ENCODE data around the gene HACD4. TPM values are rescaled to one million over a fixed set of nuclear protein-coding genes. Genes with fewer than 3 reads are reported as not detected.
A peak's percentile ranks its signal among the peaks of the same experiment; 100 is the strongest.

The HACD4 gene
- total RNA-seq, 1 donor: 8.3 TPM

GRCh38 chr9:20997503-20998076 is 33.9 kb downstream of the HACD4 start:
- Histone ChIP-seq H3K4me2 (ENCODE audit: insufficient read depth, low read length) (no peak overlapping the region), H4K20me1 (ENCODE audit: insufficient read depth, low read length) (no peaks in the 10 kb centered on the region), H3K27me3 (ENCODE audit: insufficient read depth, low read length) (no peaks in the 10 kb centered on the region), H3K4me3 (ENCODE audit: insufficient read depth, low read length) (no peak overlapping the region), H3K4me1 (ENCODE audit: insufficient read depth, low read length) (peaks cover 2% of the 10 kb centered on the region), H2AFZ (ENCODE audit: low read length) (no peak overlapping the region), H3K9me3 (ENCODE audit: low read depth, low read length) (no peaks in the 10 kb centered on the region), H3K27ac (ENCODE audit: low read depth, low read length) (no peak overlapping the region), H3K79me2 (ENCODE audit: insufficient read depth, low read length) (no peaks in the 10 kb centered on the region), H3K36me3 (ENCODE audit: insufficient read depth, low read length) (peaks cover 13% of the 10 kb centered on the region)
- no peak for TF ChIP-seq CTCF (IDR thresholded peaks at IDR 0.05; ENCODE audit: extremely low read depth, low read depth, low read length)
- DNase-seq (ENCODE audit: insufficient read length, low spot score, missing footprints): no peak

- DNase-seq (ENCODE audit: insufficient read length, low spot score, missing footprints): peak; percentile 11
- H3K9me3 ChIP-seq (ENCODE audit: low read depth, low read length): no peaks in the 10 kb centered on the region
- no peak overlapping the region for H3K27ac ChIP-seq (ENCODE audit: low read depth, low read length)
- no peak for TF ChIP-seq CTCF (IDR thresholded peaks at IDR 0.05; ENCODE audit: extremely low read depth, low read depth, low read length)
- H2AFZ ChIP-seq (ENCODE audit: low read length): no peak overlapping the region
- peaks cover 2% of the 10 kb centered on the region for H3K4me1 ChIP-seq (ENCODE audit: insufficient read depth, low read length)
- H3K27me3 ChIP-seq (ENCODE audit: insufficient read depth, low read length): no peaks in the 10 kb centered on the region
- no peaks in the 10 kb centered on the region for H4K20me1 ChIP-seq (ENCODE audit: insufficient read depth, low read length)
- H3K79me2 ChIP-seq (ENCODE audit: insufficient read depth, low read length): no peaks in the 10 kb centered on the region
- no peak overlapping the region for H3K4me2 ChIP-seq (ENCODE audit: insufficient read depth, low read length)
- peaks cover 19% of the 10 kb centered on the region for H3K36me3 ChIP-seq (ENCODE audit: insufficient read depth, low read length)
- H3K4me3 ChIP-seq (ENCODE audit: insufficient read depth, low read length): no peak overlapping the region
Measured at GRCh38 chr9:20996809-20997208, 34.6 kb downstream of the HACD4 start.

- no peak for DNase-seq (ENCODE audit: insufficient read length, low spot score, missing footprints)
- H3K36me3 ChIP-seq (ENCODE audit: insufficient read depth, low read length): peaks cover 21% of the 10 kb centered on the region
- H3K4me1 ChIP-seq (ENCODE audit: insufficient read depth, low read length): peaks cover 2% of the 10 kb centered on the region
- H3K4me3 ChIP-seq (ENCODE audit: insufficient read depth, low read length): no peak overlapping the region
- no peak overlapping the region for H3K4me2 ChIP-seq (ENCODE audit: insufficient read depth, low read length)
- H4K20me1 ChIP-seq (ENCODE audit: insufficient read depth, low read length): no peaks in the 10 kb centered on the region
- H3K27ac ChIP-seq (ENCODE audit: low read depth, low read length): no peak overlapping the region
- H2AFZ ChIP-seq (ENCODE audit: low read length): no peak overlapping the region
- no peaks in the 10 kb centered on the region for H3K79me2 ChIP-seq (ENCODE audit: insufficient read depth, low read length)
- TF ChIP-seq CTCF (IDR thresholded peaks at IDR 0.05; ENCODE audit: extremely low read depth, low read depth, low read length): no peak
- no peaks in the 10 kb centered on the region for H3K9me3 ChIP-seq (ENCODE audit: low read depth, low read length)
- no peaks in the 10 kb centered on the region for H3K27me3 ChIP-seq (ENCODE audit: insufficient read depth, low read length)
Measured at GRCh38 chr9:20995616-20996015, 35.8 kb downstream of the HACD4 start.

GRCh38 chr9:20994486-20994885 is 37.0 kb downstream of the HACD4 start:
- DNase-seq (ENCODE audit: insufficient read length, low spot score, missing footprints): peak; percentile 0

More at GRCh38 chr9:20994486-20994885, 37.0 kb downstream of the HACD4 start:
- Histone ChIP-seq H3K4me2 (ENCODE audit: insufficient read depth, low read length) (no peak overlapping the region), H3K79me2 (ENCODE audit: insufficient read depth, low read length) (no peaks in the 10 kb centered on the region), H2AFZ (ENCODE audit: low read length) (no peak overlapping the region), H3K4me3 (ENCODE audit: insufficient read depth, low read length) (no peak overlapping the region), H3K9me3 (ENCODE audit: low read depth, low read length) (no peaks in the 10 kb centered on the region), H3K27me3 (ENCODE audit: insufficient read depth, low read length) (no peaks in the 10 kb centered on the region), H3K27ac (ENCODE audit: low read depth, low read length) (no peak overlapping the region), H3K36me3 (ENCODE audit: insufficient read depth, low read length) (peaks cover 27% of the 10 kb centered on the region), H3K4me1 (ENCODE audit: insufficient read depth, low read length) (peaks cover 3% of the 10 kb centered on the region), H4K20me1 (ENCODE audit: insufficient read depth, low read length) (no peaks in the 10 kb centered on the region)
- no peak for TF ChIP-seq CTCF (IDR thresholded peaks at IDR 0.05; ENCODE audit: extremely low read depth, low read depth, low read length)
